Large intestine (tissue), 12 donors: ENCODE results near the gene HAVCR1. TPM values are rescaled to one million over a fixed set of nuclear protein-coding genes. Genes with fewer than 3 reads are reported as not detected.

Source experiments
- DNase-seq, 2 donors: peaks; one replicate each; pipeline versions ENCODE4 v3.0.0 to v3.0.0-alpha.2; 2013
- H3K27ac ChIP-seq: one replicate; pipeline ENCODE4 v1.5.1; 2013; ENCODE audit warnings: low read length
- H3K27me3 ChIP-seq: 2 replicates; pipeline ENCODE4 v1.6.1; 2013; ENCODE audit warnings: low read length; ENCODE audit not compliant: control insufficient read depth, insufficient read depth
- H3K36me3 ChIP-seq: 2 replicates; pipeline ENCODE4 v1.6.1; 2013; ENCODE audit warnings: low read length; ENCODE audit not compliant: control insufficient read depth, insufficient read depth
- H3K4me1 ChIP-seq: one replicate; pipeline ENCODE4 v1.6.1; 2013; ENCODE audit warnings: low read length; ENCODE audit not compliant: control insufficient read depth, insufficient read depth
- H3K4me3 ChIP-seq: one replicate; pipeline ENCODE4 v1.5.1; 2013; ENCODE audit warnings: low read length
- H3K9me3 ChIP-seq: one replicate; pipeline ENCODE4 v1.6.1; 2013; ENCODE audit warnings: mild to moderate bottlenecking, low read depth, low read length, moderate library complexity; ENCODE audit not compliant: control insufficient read depth
- WGBS: methylation state at CpG from one replicate; pipeline ENCODE4 v1.1.5; 2013; ENCODE audit warnings: low lambda C conversion rate; ENCODE audit not compliant: insufficient coverage; 5-methylcytosine and 5-hydroxymethylcytosine counted together
- long read RNA-seq, 11 donors: transcript quantifications; one replicate each; lab custom pipeline, GENCODE V29; 2026
- polyA plus RNA-seq: library from polyadenylated mRNA; unstranded; fragments of 120-200 nt; gene quantifications from one replicate; pipeline ENCODE4 v1.2.1, GENCODE V29; 2013

The HAVCR1 gene
- polyA plus RNA-seq: 0.48 TPM
- long read RNA-seq, donor 1: 0 reads
- long read RNA-seq, donor 2: 0 reads
- long read RNA-seq, donor 3: 0 reads
- long read RNA-seq, donor 4: 0 reads
- long read RNA-seq, donor 5: 0 reads
- long read RNA-seq, donor 6: 0 reads
- long read RNA-seq, donor 7: 0 reads
- long read RNA-seq, donor 8: 0 reads
- long read RNA-seq, donor 9: 0 reads
- long read RNA-seq, donor 10: 0 reads
- long read RNA-seq, donor 11: 0 reads

DNA sequence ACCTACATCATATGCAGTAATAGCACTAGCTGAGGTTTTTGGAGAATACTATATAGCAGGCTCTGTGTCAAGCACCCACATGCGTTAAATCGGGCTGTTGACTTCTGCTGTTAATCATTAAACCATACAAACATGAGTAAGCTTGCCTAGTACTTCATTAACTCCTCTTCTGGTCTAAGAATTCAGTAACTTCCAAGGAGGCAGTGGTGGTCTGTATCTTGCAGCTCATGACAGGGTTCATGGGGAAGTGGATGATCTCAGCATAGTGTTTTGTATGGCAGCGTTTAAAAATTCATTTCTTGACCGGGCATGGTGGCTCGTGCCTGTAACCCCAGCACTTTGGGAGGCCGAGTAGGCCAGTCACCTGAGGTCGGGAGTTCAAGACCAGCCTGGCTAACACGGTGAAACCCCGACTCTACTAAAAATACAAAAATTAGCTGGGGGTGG lies at the start of gene HAVCR1:
TSS of gene HAVCR1 (minus strand) at position 24 of the 447 bp plus-strand sequence. CDS start 1,173 bp downstream, outside the sequence.
- Histone ChIP-seq H3K9me3 (no peaks in the 10 kb centered on the region), H3K4me1 (peaks cover 24% of the 10 kb centered on the region), H3K27ac (no peak within 1 kb of the TSS), H3K4me3 (no peak within 1 kb of the TSS), H3K36me3 (no peaks in the 10 kb centered on the region), H3K27me3 (no peaks in the 10 kb centered on the region)
- no CpG with 5 or more reads among the region's 9 CpGs for WGBS
- peak; percentile 57 to 78 for DNase-seq

DNA sequence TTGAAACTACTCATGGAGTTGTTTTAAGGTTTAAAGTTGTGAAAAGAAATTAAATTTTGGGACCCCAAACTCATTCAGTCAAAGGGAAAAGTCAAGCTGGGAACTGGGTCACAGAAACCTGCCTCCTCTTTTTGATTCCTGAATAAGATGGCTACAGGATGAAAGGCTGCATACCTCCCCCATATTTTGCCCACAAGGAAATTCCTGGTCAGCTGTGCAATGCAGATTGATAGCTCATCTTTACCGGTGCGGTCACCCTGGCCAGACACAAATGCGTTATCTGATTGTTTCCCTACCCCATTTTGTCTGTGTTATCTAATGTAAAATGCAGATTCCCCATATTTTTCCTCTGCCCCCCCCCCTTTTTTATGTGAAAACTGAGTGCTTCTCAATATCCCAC lies 48.6 kb upstream of the HAVCR1 start:
- Histone ChIP-seq H3K27me3 (no peaks in the 10 kb centered on the region), H3K27ac (no peak overlapping the region), H3K4me1 (no peaks in the 10 kb centered on the region), H3K4me3 (no peak overlapping the region), H3K36me3 (no peaks in the 10 kb centered on the region), H3K9me3 (no peaks in the 10 kb centered on the region)
- WGBS: 100% methylated on average over 1 of the region's 3 CpGs
- no peak for DNase-seq

DNA sequence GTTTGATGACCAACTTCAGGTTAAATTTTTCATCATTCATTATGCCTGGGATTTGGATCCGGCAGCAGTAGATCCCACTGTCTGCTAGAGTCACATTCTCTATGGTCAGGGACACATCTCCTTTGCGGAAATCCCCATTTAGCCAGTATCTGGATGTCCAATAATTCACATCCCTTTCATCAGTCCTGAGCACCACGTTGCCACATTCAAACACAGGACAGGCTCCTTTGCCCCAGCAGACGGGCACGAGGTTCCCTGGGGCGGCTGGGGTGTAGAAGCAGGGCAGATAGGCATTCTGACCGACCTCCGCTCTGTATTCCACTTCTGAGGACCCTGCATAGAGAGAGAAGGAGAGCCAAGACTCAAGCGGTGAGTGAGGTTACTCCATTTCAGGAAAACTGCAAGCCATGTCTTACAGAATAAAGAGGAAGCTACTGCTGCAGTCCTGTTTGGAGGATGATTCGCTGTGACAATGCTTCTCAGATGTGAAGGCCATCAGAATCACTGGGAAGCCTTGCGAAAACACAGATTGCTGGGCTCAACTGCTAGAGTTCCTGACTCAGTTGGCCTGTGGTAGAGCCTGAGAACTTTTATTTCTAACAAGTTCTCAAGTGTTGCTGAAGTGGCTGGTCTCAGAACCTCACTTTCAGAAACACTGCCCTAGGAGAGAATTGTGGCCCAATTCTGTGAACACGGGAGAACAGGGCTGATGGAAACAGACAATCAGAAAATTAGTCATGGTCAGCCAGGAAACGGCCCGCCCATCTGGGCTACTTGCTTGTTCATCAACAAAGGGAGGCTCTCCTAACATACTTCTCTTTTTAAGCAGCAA lies 47.9 kb upstream of the HAVCR1 start:
- WGBS: no CpG with 5 or more reads among the region's 14 CpGs
- H3K9me3 ChIP-seq: no peaks in the 10 kb centered on the region
- H3K4me3 ChIP-seq: no peak overlapping the region
- no peaks in the 10 kb centered on the region for H3K27me3 ChIP-seq
- H3K4me1 ChIP-seq: no peaks in the 10 kb centered on the region
- no peaks in the 10 kb centered on the region for H3K36me3 ChIP-seq
- DNase-seq: no peak
- no peak overlapping the region for H3K27ac ChIP-seq

DNA sequence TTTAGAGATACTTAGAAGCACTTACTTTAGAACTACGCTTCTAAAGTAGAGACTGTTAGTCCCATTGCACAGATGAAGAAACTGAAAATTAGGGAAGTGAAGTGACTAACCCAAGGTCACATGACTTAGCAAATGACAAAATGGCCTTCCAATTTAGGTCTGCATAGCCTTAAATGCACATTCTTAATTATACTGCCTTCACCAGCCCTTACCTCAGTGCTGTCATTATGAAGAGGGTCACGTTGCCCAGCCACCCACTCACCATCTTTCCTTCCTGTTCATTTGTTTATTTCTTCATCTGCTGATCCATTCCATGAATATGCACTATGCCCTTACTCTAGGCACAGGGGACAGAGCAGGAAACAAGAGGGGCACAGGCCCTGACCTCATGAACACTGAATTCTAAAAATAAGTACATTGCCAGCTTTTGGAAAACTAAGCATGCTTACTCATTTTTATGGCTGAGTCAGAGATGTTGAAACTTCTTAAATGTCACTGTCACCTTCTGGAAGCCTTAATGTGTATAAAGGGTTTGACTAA lies 41.3 kb upstream of the HAVCR1 start:
- Histone ChIP-seq H3K36me3 (no peaks in the 10 kb centered on the region), H3K4me3 (no peak overlapping the region), H3K27me3 (no peaks in the 10 kb centered on the region), H3K9me3 (no peaks in the 10 kb centered on the region), H3K27ac (no peak overlapping the region), H3K4me1 (no peaks in the 10 kb centered on the region)
- 90% methylated on average over 2 of the region's 2 CpGs for WGBS
- DNase-seq: no peak

DNA sequence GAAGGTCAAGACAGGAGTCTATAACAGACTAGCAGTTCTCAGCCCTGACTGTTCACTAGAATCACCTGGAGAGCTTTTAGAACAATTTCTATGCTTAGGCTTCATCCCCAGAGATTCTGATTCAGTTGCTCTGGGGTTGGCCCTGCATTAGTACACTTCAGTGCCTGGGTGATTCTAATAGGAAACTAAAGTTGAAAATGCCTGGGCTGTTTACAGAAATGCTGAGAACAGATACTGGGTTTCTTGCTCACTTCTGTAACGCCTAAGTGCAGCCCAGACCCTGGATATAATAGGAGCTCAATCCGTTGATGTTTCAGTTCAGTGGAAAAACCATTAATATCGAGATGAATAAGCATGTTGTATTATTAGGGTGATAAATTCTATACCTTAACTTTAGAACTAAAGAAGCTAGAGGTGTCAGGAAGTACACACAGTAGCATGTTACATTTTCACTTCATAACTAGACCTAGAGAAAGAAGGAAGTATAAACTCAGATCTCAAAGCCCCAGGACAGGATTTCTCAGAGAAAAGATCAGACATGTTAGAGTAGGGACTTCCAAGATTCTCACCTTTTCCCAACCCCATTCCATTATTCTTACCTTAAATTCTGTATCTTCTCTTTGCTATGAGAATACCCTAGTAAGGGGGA lies 29.6 kb upstream of the HAVCR1 start:
- Histone ChIP-seq H3K4me3 (no peak overlapping the region), H3K27ac (no peak overlapping the region), H3K36me3 (no peaks in the 10 kb centered on the region), H3K9me3 (no peaks in the 10 kb centered on the region), H3K4me1 (no peaks in the 10 kb centered on the region), H3K27me3 (no peaks in the 10 kb centered on the region)
- WGBS: 100% methylated on average over 1 of the region's 3 CpGs
- no peak for DNase-seq

DNA sequence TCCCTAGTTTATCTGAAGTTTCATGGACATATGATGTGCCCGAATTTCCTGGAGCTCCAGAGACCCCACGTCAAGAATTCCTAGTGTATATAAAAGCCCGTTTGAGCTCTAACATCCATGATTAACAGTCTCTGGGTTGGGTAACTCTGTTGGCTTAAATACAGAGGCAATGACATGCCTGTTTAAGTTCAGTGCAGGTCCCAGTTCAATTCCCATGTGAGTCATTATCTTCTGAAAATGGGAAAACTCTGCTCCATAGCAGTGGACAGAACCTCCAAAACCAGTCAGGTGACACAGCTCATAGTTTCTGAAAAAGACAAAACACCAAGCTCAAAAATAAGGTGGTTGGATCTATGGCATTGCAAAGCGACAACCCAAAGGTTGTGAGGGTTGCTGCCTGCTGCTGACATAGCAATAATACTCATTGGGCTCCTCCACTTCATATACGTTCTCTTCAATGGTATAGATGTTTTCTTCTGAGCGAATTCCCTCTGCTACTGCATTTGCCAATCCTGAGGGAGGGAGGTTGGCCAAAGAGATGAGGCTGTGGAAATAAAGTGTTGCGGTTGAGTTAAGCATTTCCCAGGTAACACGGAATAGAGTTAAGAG lies 27.9 kb upstream of the HAVCR1 start:
- 100% methylated on average over 1 of the region's 8 CpGs for WGBS
- H3K9me3 ChIP-seq: no peaks in the 10 kb centered on the region
- no peaks in the 10 kb centered on the region for H3K36me3 ChIP-seq
- H3K4me3 ChIP-seq: no peak overlapping the region
- DNase-seq: no peak
- H3K27me3 ChIP-seq: no peaks in the 10 kb centered on the region
- no peak overlapping the region for H3K27ac ChIP-seq
- H3K4me1 ChIP-seq: no peaks in the 10 kb centered on the region

DNA sequence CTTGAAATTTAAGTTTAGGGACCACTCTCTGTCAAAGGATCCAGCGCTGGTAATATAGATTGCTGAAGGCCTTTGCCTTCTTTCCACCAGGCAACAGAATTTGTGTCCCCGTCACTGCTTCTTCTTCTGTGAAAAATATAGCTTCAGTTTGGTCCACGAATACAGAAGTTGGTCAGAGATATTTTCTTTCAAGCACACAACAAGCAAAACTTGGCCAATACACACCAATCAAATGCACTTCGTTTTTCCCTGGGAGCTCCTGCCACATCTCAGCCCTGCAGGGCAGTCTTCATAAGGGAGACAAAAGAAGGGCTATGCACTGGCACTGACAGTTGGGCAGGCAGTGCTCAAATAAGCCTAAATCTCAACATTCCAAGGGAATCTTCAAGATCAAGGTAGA lies 27.0 kb upstream of the HAVCR1 start:
- H3K27me3 ChIP-seq: no peaks in the 10 kb centered on the region
- WGBS: 100% methylated on average over 1 of the region's 4 CpGs
- no peaks in the 10 kb centered on the region for H3K9me3 ChIP-seq
- no peaks in the 10 kb centered on the region for H3K4me1 ChIP-seq
- no peak for DNase-seq
- H3K27ac ChIP-seq: no peak overlapping the region
- no peak overlapping the region for H3K4me3 ChIP-seq
- H3K36me3 ChIP-seq: no peaks in the 10 kb centered on the region

DNA sequence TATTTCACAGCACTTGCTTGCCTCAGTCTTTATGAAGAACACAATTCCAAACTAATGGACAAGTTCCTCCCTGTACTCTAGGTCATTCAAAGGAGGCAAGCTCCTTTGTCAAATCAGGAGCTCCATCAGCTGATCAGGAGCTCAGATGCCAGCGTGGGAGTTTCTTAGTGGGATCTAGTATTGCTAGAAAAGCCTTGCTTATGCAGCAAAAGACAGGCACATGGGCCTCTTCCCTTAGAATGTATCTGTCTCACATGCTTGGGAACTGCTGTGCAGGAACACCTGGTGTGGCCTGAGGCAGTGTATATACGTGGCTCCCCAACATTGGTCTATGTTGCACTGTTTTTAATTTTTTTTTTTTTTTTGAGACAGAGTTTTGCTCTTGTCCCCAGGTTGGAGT lies 21.4 kb upstream of the HAVCR1 start:
- DNase-seq: no peak
- WGBS: no CpG with 5 or more reads among the region's 2 CpGs
- H3K27me3 ChIP-seq: no peaks in the 10 kb centered on the region
- H3K27ac ChIP-seq: no peak overlapping the region
- no peaks in the 10 kb centered on the region for H3K9me3 ChIP-seq
- no peak overlapping the region for H3K4me3 ChIP-seq
- H3K4me1 ChIP-seq: no peaks in the 10 kb centered on the region
- no peaks in the 10 kb centered on the region for H3K36me3 ChIP-seq

DNA sequence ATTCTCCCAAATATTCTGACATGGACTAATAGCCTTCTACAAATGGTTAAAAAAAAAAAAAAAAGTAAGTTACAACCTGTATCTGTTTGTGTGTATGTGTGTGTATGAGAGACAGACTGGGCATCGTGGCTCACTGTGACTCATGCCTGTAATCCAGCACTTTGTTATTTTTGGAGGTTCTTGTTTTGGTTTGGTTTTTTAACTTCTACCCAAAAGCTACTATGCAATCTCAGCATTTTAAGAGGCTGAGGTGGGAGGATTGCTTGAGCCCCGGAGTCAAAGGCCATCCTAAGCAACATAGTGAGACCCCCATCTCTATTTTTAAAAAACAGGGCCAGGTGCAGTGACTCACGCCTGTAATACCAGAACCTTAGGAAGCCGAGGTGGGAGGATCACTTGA lies 17.6 kb upstream of the HAVCR1 start:
- no CpG with 5 or more reads among the region's 4 CpGs for WGBS
- Histone ChIP-seq H3K27ac (no peak overlapping the region), H3K4me3 (no peak overlapping the region), H3K27me3 (no peaks in the 10 kb centered on the region), H3K9me3 (no peaks in the 10 kb centered on the region), H3K36me3 (no peaks in the 10 kb centered on the region), H3K4me1 (no peaks in the 10 kb centered on the region)
- no peak for DNase-seq

DNA sequence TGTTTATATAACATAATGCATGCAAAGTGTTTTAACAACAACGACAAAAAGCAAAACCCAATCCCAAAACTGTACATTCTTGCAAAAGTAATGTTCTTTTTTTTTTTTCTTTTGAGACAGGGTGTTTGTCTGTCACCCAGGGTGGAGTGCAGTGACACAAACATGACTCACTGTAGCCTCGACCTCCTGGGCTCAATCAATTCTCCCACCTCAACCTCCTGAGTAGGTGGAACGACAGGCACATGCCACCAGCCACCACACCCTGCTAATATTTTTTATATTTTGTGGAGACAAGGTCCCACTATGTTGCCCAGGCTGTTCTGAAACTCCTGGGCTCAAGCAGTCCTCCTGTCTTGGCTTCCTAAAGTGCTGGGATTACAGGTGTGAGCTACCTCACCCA lies 13.6 kb upstream of the HAVCR1 start:
- H3K27ac ChIP-seq: no peak overlapping the region
- H3K9me3 ChIP-seq: no peaks in the 10 kb centered on the region
- no peak for DNase-seq
- peaks cover 7% of the 10 kb centered on the region for H3K4me1 ChIP-seq
- no peak overlapping the region for H3K4me3 ChIP-seq
- 100% methylated on average over 1 of the region's 3 CpGs for WGBS
- no peaks in the 10 kb centered on the region for H3K27me3 ChIP-seq
- no peaks in the 10 kb centered on the region for H3K36me3 ChIP-seq
